H1 (cell line): ENCODE measurements around the gene IFI30. TPM values are rescaled to one million over a fixed set of nuclear protein-coding genes. Genes with fewer than 3 reads are reported as not detected.

Experiments
- CTCF ChIA-PET: fragments of 300-600 bp; sonication (Branson Sonifier 250); formaldehyde crosslinking; loops from one replicate; lab custom pipeline; 2021; ENCODE audit not compliant: partially characterized antibody; lab: Charles Lee
- POLR2A ChIA-PET: fragments of 300-600 bp; sonication (Branson Sonifier 250); formaldehyde crosslinking; loops from one replicate; lab custom pipeline; 2021; ENCODE audit warnings: inconsistent platforms; ENCODE audit not compliant: partially characterized antibody; lab: Charles Lee
- DNase-seq, 2 experiments: peaks; one replicate each; pipeline versions ENCODE4 v3.0.0 to v3.0.0-alpha.2; 2010 to 2022; ENCODE audit warnings: low spot score in 2 of 2, low read depth in 1 of 2, mixed read lengths in 1 of 2
- FAIRE-seq: peaks from 2 replicates; lab custom pipeline; 2011; peaks lifted over from hg19 to GRCh38; lab: Jason Lieb, UNC
- H2AFZ ChIP-seq: 2 replicates; pipeline ENCODE4 v1.8.1; 2012; ENCODE audit warnings: low read length, inconsistent platforms
- H2AK5ac ChIP-seq: 2 replicates; pipeline ENCODE4 v1.6.1; 2013; ENCODE audit warnings: low read depth, low read length
- H2BK120ac ChIP-seq: replicated peaks from 2 replicates; pipeline ENCODE3; 2013; ENCODE audit warnings: low read depth, low read length, inconsistent platforms
- H2BK12ac ChIP-seq: 2 replicates; pipeline ENCODE4 v1.6.1; 2013; ENCODE audit warnings: low read depth, low read length
- H2BK15ac ChIP-seq: 2 replicates; pipeline ENCODE4 v1.6.1; 2013; ENCODE audit warnings: low read length
- H2BK20ac ChIP-seq: 2 replicates; pipeline ENCODE4 v1.6.1; 2013; ENCODE audit warnings: low read length
- H2BK5ac ChIP-seq: 2 replicates; pipeline ENCODE4 v1.6.1; 2013; ENCODE audit warnings: low read depth, low read length
- H3K14ac ChIP-seq: 2 replicates; pipeline ENCODE4 v1.6.1; 2013; ENCODE audit warnings: inconsistent platforms; ENCODE audit not compliant: insufficient read length
- H3K18ac ChIP-seq: 2 replicates; pipeline ENCODE4 v1.6.1; 2013; ENCODE audit warnings: low read length; ENCODE audit errors: extremely low read depth
- H3K23ac ChIP-seq: 2 replicates; pipeline ENCODE4 v1.6.1; 2013; ENCODE audit warnings: inconsistent platforms; ENCODE audit not compliant: insufficient read length
- H3K23me2 ChIP-seq: 2 replicates; pipeline ENCODE4 v1.6.1; 2013; ENCODE audit warnings: low read depth, low read length
- H3K27ac ChIP-seq: 2 replicates; pipeline ENCODE4 v1.6.1; 2011; ENCODE audit warnings: low read depth, low read length, inconsistent platforms
- H3K27me3 ChIP-seq, 4 experiments: replicated peaks in 1 of 4; 1 replicate in 1 of 4; 2 replicates in 3 of 4; pipeline versions ENCODE4 v1.6.1 to v1.8.1; 2011 to 2013; ENCODE audit warnings: low read length in 3 of 4, mild to moderate bottlenecking in 3 of 4, inconsistent platforms in 2 of 4, mixed read lengths in 2 of 4, moderate library complexity in 1 of 4; ENCODE audit not compliant: control insufficient read depth in 3 of 4, insufficient read depth in 3 of 4; ENCODE audit errors: extremely low read depth in 1 of 4
- H3K36me3 ChIP-seq, 4 experiments: 2 replicates each; pipeline versions ENCODE4 v1.6.1 to v1.8.1; 2011 to 2013; ENCODE audit warnings: mild to moderate bottlenecking in 4 of 4, low read length in 3 of 4, moderate library complexity in 2 of 4, control low read depth in 1 of 4, inconsistent platforms in 1 of 4; ENCODE audit not compliant: insufficient read depth in 4 of 4, control insufficient read depth in 2 of 4
- H3K4ac ChIP-seq: replicated peaks from 2 replicates; pipeline ENCODE3; 2013; ENCODE audit warnings: low read length, low read depth, mixed read lengths, inconsistent platforms; ENCODE audit not compliant: insufficient read length
- H3K4me1 ChIP-seq, 4 experiments: replicated peaks in 1 of 4; 1 replicate in 1 of 4; 2 replicates in 3 of 4; pipeline versions ENCODE4 v1.6.1 to v1.8.1; 2011 to 2013; ENCODE audit warnings: low read length in 3 of 4, inconsistent platforms in 2 of 4, mixed read lengths in 1 of 4; ENCODE audit not compliant: insufficient read depth in 4 of 4, control insufficient read depth in 3 of 4
- H3K4me2 ChIP-seq, 2 experiments: 2 replicates each; pipeline versions ENCODE4 v1.6.1 to v1.8.1; 2011 to 2013; ENCODE audit warnings: low read depth in 2 of 2, low read length in 2 of 2, control low read depth in 1 of 2, inconsistent platforms in 1 of 2, mild to moderate bottlenecking in 1 of 2; ENCODE audit not compliant: insufficient read depth in 1 of 2
- H3K4me3 ChIP-seq, 4 experiments: fragments of 200-600, 300-600 bp in 1 of 4; sonication (generic), shearing (Covaris generic), sonication (Bioruptor Twin) in 1 of 4; 2 replicates each; pipeline versions ENCODE4 v1.5.1 to v1.8.1; 2011 to 2016; ENCODE audit warnings: low read length in 4 of 4, low read depth in 3 of 4, control low read depth in 2 of 4, inconsistent platforms in 2 of 4, mild to moderate bottlenecking in 2 of 4, mixed read lengths in 1 of 4, moderate library complexity in 1 of 4; ENCODE audit not compliant: insufficient read depth in 2 of 4; ENCODE audit errors: extremely low read depth in 1 of 4
- H3K56ac ChIP-seq: replicated peaks from 2 replicates; pipeline ENCODE3; 2013; ENCODE audit warnings: low read depth, mild to moderate bottlenecking, mixed read lengths, low read length, inconsistent platforms; ENCODE audit not compliant: insufficient read length
- H3K79me1 ChIP-seq: 2 replicates; pipeline ENCODE4 v1.6.1; 2013; ENCODE audit warnings: low read depth, low read length, control low read depth
- H3K79me2 ChIP-seq, 2 experiments: 2 replicates each; pipeline versions ENCODE4 v1.6.1 to v1.8.1; 2012 to 2013; ENCODE audit warnings: low read length in 2 of 2, mild to moderate bottlenecking in 2 of 2, inconsistent platforms in 1 of 2; ENCODE audit not compliant: insufficient read depth in 2 of 2, control insufficient read depth in 1 of 2
- H3K9ac ChIP-seq, 4 experiments: replicated peaks in 1 of 4; 1 replicate in 1 of 4; 2 replicates in 3 of 4; pipeline versions ENCODE4 v1.6.1 to v1.8.1; 2011 to 2013; ENCODE audit warnings: low read depth in 3 of 4, low read length in 3 of 4, control low read depth in 2 of 4, mild to moderate bottlenecking in 2 of 4, moderate library complexity in 2 of 4, inconsistent platforms in 1 of 4; ENCODE audit errors: extremely low read depth in 1 of 4
- H3K9me3 ChIP-seq, 2 experiments: 2 replicates each; pipeline versions ENCODE4 v1.6.1 to v1.8.1; 2012 to 2013; ENCODE audit warnings: mild to moderate bottlenecking in 2 of 2, moderate library complexity in 2 of 2, control low read depth in 1 of 2, inconsistent platforms in 1 of 2, low read depth in 1 of 2, low read length in 1 of 2, mixed read lengths in 1 of 2; ENCODE audit not compliant: insufficient read depth in 2 of 2
- H4K20me1 ChIP-seq, 2 experiments: replicated peaks in 1 of 2; 2 replicates each; pipeline versions ENCODE3 to v1.8.1; 2011 to 2013; ENCODE audit warnings: inconsistent platforms in 2 of 2, low read length in 2 of 2, mild to moderate bottlenecking in 1 of 2; ENCODE audit not compliant: insufficient read depth in 2 of 2, control insufficient read depth in 1 of 2
- H4K5ac ChIP-seq: 2 replicates; pipeline ENCODE4 v1.6.1; 2013; ENCODE audit warnings: low read length, low read depth, mixed read lengths, inconsistent platforms; ENCODE audit not compliant: insufficient read length
- H4K8ac ChIP-seq: 2 replicates; pipeline ENCODE4 v1.8.0; 2013; ENCODE audit warnings: mild to moderate bottlenecking, moderate library complexity, low read length, inconsistent platforms; ENCODE audit not compliant: insufficient read depth; ENCODE audit errors: extremely low read depth
- H4K91ac ChIP-seq: replicated peaks from 2 replicates; pipeline ENCODE3; 2013; ENCODE audit warnings: low read length, mixed read lengths, inconsistent platforms; ENCODE audit not compliant: insufficient read length
- CREB1 ChIP-seq: IDR thresholded peaks from 2 replicates; pipeline ENCODE4 v1.6.1; 2012; ENCODE audit warnings: inconsistent platforms
- CTCF ChIP-seq, 3 experiments: IDR thresholded peaks; 1 replicate in 2 of 3; 2 replicates in 1 of 3; pipeline versions ENCODE4 v1.5.1 to v1.6.1; 2011; ENCODE audit warnings: low read length in 3 of 3, mild to moderate bottlenecking in 3 of 3, inconsistent platforms in 2 of 3, low read depth in 1 of 3, moderate library complexity in 1 of 3; ENCODE audit not compliant: insufficient read depth in 1 of 3; ENCODE audit errors: control extremely low read depth in 1 of 3
- JUND ChIP-seq: IDR thresholded peaks from 2 replicates; pipeline ENCODE4 v1.6.1; 2011; ENCODE audit warnings: mild to moderate bottlenecking, improper control_type of control experiment, low read length
- NANOG ChIP-seq: IDR thresholded peaks from 2 replicates; pipeline ENCODE4 v1.6.1; 2011; ENCODE audit warnings: low read length, low read depth, mild to moderate bottlenecking, inconsistent platforms; ENCODE audit not compliant: insufficient read depth, poor library complexity, severe bottlenecking
- POLR2AphosphoS5 ChIP-seq: IDR thresholded peaks from 2 replicates; pipeline ENCODE4 v1.6.1; 2011; ENCODE audit warnings: low read depth, low read length
- RAD21 ChIP-seq, 2 experiments: IDR thresholded peaks in 1 of 2; conservative IDR thresholded peaks in 1 of 2; 2 replicates each; pipeline ENCODE4 v1.6.1; 2011; ENCODE audit warnings: low read depth in 2 of 2, low read length in 2 of 2, improper control_type of control experiment in 1 of 2, inconsistent platforms in 1 of 2, mild to moderate bottlenecking in 1 of 2, moderate library complexity in 1 of 2
- SIN3A ChIP-seq, 2 experiments: IDR thresholded peaks in 1 of 2; conservative IDR thresholded peaks in 1 of 2; 2 replicates each; pipeline ENCODE4 v1.6.1; 2011 to 2012; ENCODE audit warnings: low read length in 2 of 2, improper control_type of control experiment in 1 of 2, low read depth in 1 of 2, mild to moderate bottlenecking in 1 of 2
- WGBS, 2 experiments: shearing (Covaris generic) in 1 of 2; methylation state at CpG; one replicate each; pipeline versions ENCODE4 v1.1.6 to v1.1.7; 2013 to 2015; ENCODE audit warnings: low lambda C conversion rate in 2 of 2, mixed read lengths in 2 of 2, inconsistent platforms in 1 of 2, low coverage in 1 of 2, missing lambda C conversion rate in 1 of 2; ENCODE audit not compliant: insufficient replicate concordance in 2 of 2, insufficient coverage in 1 of 2, insufficient read length in 1 of 2; ENCODE audit errors: extremely low coverage in 1 of 2, missing lambda C conversion rate in 1 of 2; 5-methylcytosine and 5-hydroxymethylcytosine counted together
- polyA plus RNA-seq, 7 experiments: library from polyadenylated mRNA; depleted of rRNA in 3 of 7; stranded (reverse) in 5 of 7; unstranded in 2 of 7; fragments of >200 nt in 5 of 7; fragments of 200-250 nt in 2 of 7; gene quantifications; 1 replicate in 5 of 7; 2 replicates in 1 of 7; 4 replicates in 1 of 7; pipeline versions ENCODE4 v1.2.1 to v1.2.3, GENCODE V29; 2011 to 2013; ENCODE audit warnings: missing spikeins in 2 of 7, mixed read lengths in 2 of 7
- total RNA-seq: library from RNA; stranded (reverse); fragmentation: NEBNext Ultra II Directional; extraction: Animal tissue kit (Norgen Biotek cat#: 25700); gene quantifications from 2 replicates; pipeline ENCODE4 v1.2.1, GENCODE V29; 2021
- TF ChIP-seq, protein P1 (sequence below): IDR thresholded peaks from 2 replicates; pipeline ENCODE4 v1.6.1; 2012; ENCODE audit warnings: inconsistent platforms

The IFI30 gene
- total and polyA plus RNA-seq, 2 of the 8 experiments (the other 6 are each of a cell fraction or from before 2014, with no cell fraction given) = 28.9 to 62.4 TPM

DNA sequence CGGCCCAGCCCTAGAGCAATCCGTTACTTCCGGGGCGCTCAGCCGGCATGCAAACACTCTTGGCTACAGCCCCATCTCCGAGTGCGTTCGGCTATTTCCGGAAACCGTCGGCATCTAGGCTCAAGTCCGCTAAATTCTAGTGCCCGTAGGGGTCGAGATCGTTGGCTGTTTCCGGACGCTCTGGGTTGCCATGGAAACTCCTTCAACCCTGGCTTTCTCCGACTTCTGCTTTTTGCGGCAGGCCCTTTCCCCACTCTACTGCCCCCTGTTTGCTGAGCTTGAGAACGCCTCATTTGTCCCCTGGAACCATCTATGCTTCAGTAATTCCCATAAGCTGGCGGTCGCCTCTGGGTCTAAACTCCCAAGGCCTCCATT is 21.2 kb upstream of the IFI30 start:
- Histone ChIP-seq H4K91ac (no peak overlapping the region), H2AK5ac (no peak overlapping the region), H2BK15ac (no peak overlapping the region), H3K27ac (peak overlapping the region; percentile 94), H3K9me3 (no peaks in the 10 kb centered on the region), H3K4me1 (peaks cover 0 to 8% (median 4%) of the 10 kb centered on the region in 4 experiments; a peak in 4 of 7 replicates), H4K20me1 (peaks cover 6 to 16% of the 10 kb centered on the region in 2 experiments), H3K27me3 (no peaks in the 10 kb centered on the region), H3K9ac (peak overlapping the region; percentile 63 to 98 (median 94)), H3K4me3 (peak overlapping the region; percentile 63 to 83 (median 76)), H3K4me2 (peak overlapping the region; percentile 84 to 90), H4K8ac (peak overlapping the region; percentile 95; the same call in 1 of the 2 replicates), H3K36me3 (peaks cover 0 to 10% (median 4%) of the 10 kb centered on the region in 4 experiments; a peak in 2 of 8 replicates), H3K18ac (no peak overlapping the region; the same call in 1 of the 2 replicates), H2BK12ac (no peak overlapping the region), H2AFZ (peak overlapping the region; percentile 93; the same call in 1 of the 2 replicates), H4K5ac (peak overlapping the region; percentile 95), H2BK20ac (no peak overlapping the region), H3K79me1 (peaks cover 4% of the 10 kb centered on the region; the same call in 1 of the 2 replicates), H2BK120ac (no peak overlapping the region), H2BK5ac (peak overlapping the region; percentile 98), H3K79me2 (no peaks in the 10 kb centered on the region; a peak in 1 of 4 replicates), H3K4ac (no peak overlapping the region), H3K23me2 (peaks cover 13% of the 10 kb centered on the region), H3K23ac (no peak overlapping the region), H3K56ac (peak overlapping the region; percentile 93), H3K14ac (no peak overlapping the region)
- ChIA-PET CTCF (interaction anchor here (0.6 to 3.0 kb wide), 11 partner anchors 10 to 1353 kb away, joined by 3 to 29 read pairs (median 4); no protein-coding TSS in a partner anchor), POLR2A (interaction anchor here (0.7 to 2.0 kb wide), 7 partner anchors 9 to 292 kb away, joined by 3 to 7 read pairs (median 5); partner anchors contain the start of genes JUND and RPL18A)
- WGBS, 2 experiments = 3% methylated on average over 22 of the region's 22 CpGs; no CpG with 5 or more reads in 1 of the 2 experiments
- DNase-seq (peak; percentile 97 to 99), FAIRE-seq (peak; percentile 96)
- TF ChIP-seq, protein P1, sequence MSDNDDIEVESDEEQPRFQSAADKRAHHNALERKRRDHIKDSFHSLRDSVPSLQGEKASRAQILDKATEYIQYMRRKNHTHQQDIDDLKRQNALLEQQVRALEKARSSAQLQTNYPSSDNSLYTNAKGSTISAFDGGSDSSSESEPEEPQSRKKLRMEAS = 0 out of 2 replicates have a peak, but pooled peaks have one; percentile 4
- no peak for TF ChIP-seq CREB1
- TF ChIP-seq NANOG = no peak
- peak in 1 of 2 experiments; percentile 21; a peak in 1 of 4 replicates for TF ChIP-seq RAD21 (IDR thresholded peaks at IDR 0.05 in 1 of 2, conservative IDR thresholded peaks at IDR 0.05 in 1 of 2; ENCODE audit: low read depth in 2 of 2, low read length in 2 of 2)
- TF ChIP-seq CTCF (IDR thresholded peaks at IDR 0.05; ENCODE audit: control extremely low read depth in 1 of 3, insufficient read depth in 1 of 3, low read depth in 1 of 3, low read length in 3 of 3) = peak; percentile 46 to 74 (median 46); a peak in 3 of 4 replicates
- peak in 1 of 2 experiments; percentile 88; a peak in 2 of 4 replicates for TF ChIP-seq SIN3A (conservative IDR thresholded peaks at IDR 0.05 in 1 of 2, IDR thresholded peaks at IDR 0.05 in 1 of 2; ENCODE audit: low read depth in 1 of 2, low read length in 2 of 2)
- TF ChIP-seq POLR2AphosphoS5 = 0 out of 2 replicates have a peak, but pooled peaks have one; percentile 26
- TF ChIP-seq JUND = no peak
